Bronchial epithelial cell (primary cell): Measurements from ENCODE around the gene ARL16. TPM values are rescaled to one million over a fixed set of nuclear protein-coding genes. Genes with fewer than 3 reads are reported as not detected.
A peak's percentile ranks its signal among the peaks of the same experiment; 100 is the strongest.

Experiments used
- DNase-seq: peaks from one replicate; pipeline ENCODE4 v3.0.0-alpha.2; 2010; ENCODE audit warnings: low read depth
- FAIRE-seq: peaks from 2 replicates; lab custom pipeline; 2011; peaks lifted over from hg19 to GRCh38; lab: Jason Lieb, UNC
- H3K27me3 ChIP-seq: 2 replicates; pipeline ENCODE4 v1.5.1; 2011; ENCODE audit warnings: low read length; ENCODE audit not compliant: control insufficient read depth, insufficient read depth
- H3K36me3 ChIP-seq: 2 replicates; pipeline ENCODE4 v1.5.1; 2011; ENCODE audit warnings: low read length; ENCODE audit not compliant: control insufficient read depth, insufficient read depth
- H3K4me3 ChIP-seq: 2 replicates; pipeline ENCODE4 v1.5.1; 2011; ENCODE audit warnings: mild to moderate bottlenecking, low read depth, low read length, control low read depth
- total RNA-seq: library from RNA; depleted of rRNA; stranded (reverse); fragments of >200 nt; gene quantifications from 2 replicates; pipeline ENCODE4 v1.2.1, GENCODE V29; 2014
- TF ChIP-seq, protein P1 (sequence below): IDR thresholded peaks from 2 replicates; pipeline ENCODE4 v1.5.1; 2011; ENCODE audit warnings: mild to moderate bottlenecking, moderate library complexity, low read length, control low read depth, inconsistent platforms; ENCODE audit not compliant: insufficient read depth, severe bottlenecking

ARL16 gene
- total RNA-seq, 1 donor from 2014 or later = 25.8 TPM

- Histone ChIP-seq H3K4me3 (no peak overlapping the region), H3K27me3 (no peaks in the 10 kb centered on the region), H3K36me3 (peaks cover 34% of the 10 kb centered on the region)
- FAIRE-seq = no peak
- no peak for DNase-seq
- TF ChIP-seq, protein P1, sequence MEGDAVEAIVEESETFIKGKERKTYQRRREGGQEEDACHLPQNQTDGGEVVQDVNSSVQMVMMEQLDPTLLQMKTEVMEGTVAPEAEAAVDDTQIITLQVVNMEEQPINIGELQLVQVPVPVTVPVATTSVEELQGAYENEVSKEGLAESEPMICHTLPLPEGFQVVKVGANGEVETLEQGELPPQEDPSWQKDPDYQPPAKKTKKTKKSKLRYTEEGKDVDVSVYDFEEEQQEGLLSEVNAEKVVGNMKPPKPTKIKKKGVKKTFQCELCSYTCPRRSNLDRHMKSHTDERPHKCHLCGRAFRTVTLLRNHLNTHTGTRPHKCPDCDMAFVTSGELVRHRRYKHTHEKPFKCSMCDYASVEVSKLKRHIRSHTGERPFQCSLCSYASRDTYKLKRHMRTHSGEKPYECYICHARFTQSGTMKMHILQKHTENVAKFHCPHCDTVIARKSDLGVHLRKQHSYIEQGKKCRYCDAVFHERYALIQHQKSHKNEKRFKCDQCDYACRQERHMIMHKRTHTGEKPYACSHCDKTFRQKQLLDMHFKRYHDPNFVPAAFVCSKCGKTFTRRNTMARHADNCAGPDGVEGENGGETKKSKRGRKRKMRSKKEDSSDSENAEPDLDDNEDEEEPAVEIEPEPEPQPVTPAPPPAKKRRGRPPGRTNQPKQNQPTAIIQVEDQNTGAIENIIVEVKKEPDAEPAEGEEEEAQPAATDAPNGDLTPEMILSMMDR = no peak
These were observed 9.9 kb downstream of the ARL16 start for GRCh38 chr17:81673561-81674258.

DNA sequence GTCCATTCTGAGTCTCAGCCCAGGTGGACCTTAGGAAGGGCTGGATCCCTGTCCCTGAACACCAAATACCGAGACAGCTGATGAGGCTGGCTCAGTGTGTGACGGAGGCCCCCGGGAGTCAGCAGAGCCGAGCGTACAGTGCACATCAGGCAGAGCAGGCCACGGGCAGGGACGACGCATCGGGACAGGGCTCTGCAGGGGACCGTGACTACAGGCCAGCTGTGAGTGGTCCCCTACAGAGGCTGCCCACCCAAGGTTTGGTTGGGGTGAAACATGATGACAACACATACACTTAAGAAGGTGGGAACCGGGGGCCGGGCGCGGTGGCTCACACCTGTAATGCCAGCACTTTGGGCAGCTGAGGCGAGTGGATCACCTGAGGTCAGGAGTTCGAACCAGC lies 10.6 kb downstream of the ARL16 start:
- FAIRE-seq (no peak), DNase-seq (no peak)
- peaks cover 35% of the 10 kb centered on the region for H3K36me3 ChIP-seq
- no peak overlapping the region for H3K4me3 ChIP-seq
- TF ChIP-seq, protein P1 = no peak
- H3K27me3 ChIP-seq = no peaks in the 10 kb centered on the region

- no peak for FAIRE-seq
These were observed 11.1 kb downstream of the ARL16 start for GRCh38 chr17:81672504-81672903.

DNA sequence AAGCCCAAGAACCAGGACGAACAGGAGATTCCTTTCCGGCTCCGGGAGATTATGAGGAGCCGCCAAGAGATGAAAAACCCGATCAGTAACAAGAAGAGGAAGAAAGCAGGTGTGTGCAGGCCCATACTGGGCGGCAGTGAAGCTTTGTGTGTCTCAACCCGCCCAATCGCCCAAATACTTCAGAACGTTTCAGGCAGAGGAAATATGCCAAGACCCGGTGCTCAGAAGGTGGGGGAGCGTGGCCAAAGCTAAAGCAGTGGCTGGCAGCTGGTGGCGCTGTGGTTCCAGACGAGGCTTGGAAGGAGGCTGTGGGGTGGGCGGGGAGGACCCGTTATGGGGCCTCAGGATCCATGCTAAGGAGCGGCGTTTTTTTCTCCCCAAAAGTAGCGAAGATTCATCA lies 15.8 kb downstream of the ARL16 start:
- Histone ChIP-seq H3K4me3 (no peak overlapping the region), H3K27me3 (no peaks in the 10 kb centered on the region), H3K36me3 (peaks cover 34% of the 10 kb centered on the region)
- FAIRE-seq (no peak), DNase-seq (peak; percentile 52)
- TF ChIP-seq, protein P1 = peak; percentile 38

More at GRCh38 chr17:81672504-81672903, 11.1 kb downstream of the ARL16 start:
- Histone ChIP-seq H3K4me3 (no peak overlapping the region), H3K36me3 (peaks cover 35% of the 10 kb centered on the region), H3K27me3 (no peaks in the 10 kb centered on the region)
- DNase-seq = no peak
- TF ChIP-seq, protein P1 = no peak

GRCh38 chr17:81666342-81667191 lies 17.0 kb downstream of the ARL16 start, which contains the start of the genes CCDC137 and OXLD1:
Gene CCDC137 (plus strand): TSS chr17:81666737. CDS start chr17:81666767, 30 bp downstream.
Gene OXLD1 (minus strand): TSS chr17:81666605. CDS start chr17:81666577, 28 bp downstream.
- DNase-seq = peak; percentile 89
- Histone ChIP-seq H3K27me3 (no peaks in the 10 kb centered on the region), H3K4me3 (peak within 1 kb of the TSS; percentile 76), H3K36me3 (peaks cover 23% of the 10 kb centered on the region)
- TF ChIP-seq, protein P1 = no peak
- FAIRE-seq = no peak
